Hepatocyte (in vitro differentiated cells): Measurements from ENCODE around the gene TAS1R2. TPM values are rescaled to one million over a fixed set of nuclear protein-coding genes. Genes with fewer than 3 reads are reported as not detected.

Experiments used
- DNase-seq: peaks from one replicate; pipeline ENCODE4 v3.0.0-alpha.2; 2016; ENCODE audit warnings: low spot score
- H2AFZ ChIP-seq: fragments of 200-600 bp; sonication (generic); 2 replicates; pipeline ENCODE4 v1.6.0; 2016; ENCODE audit warnings: antibody characterized with exemption, mild to moderate bottlenecking
- H3K27ac ChIP-seq: fragments of 200-600 bp; sonication (generic); 2 replicates; pipeline ENCODE4 v1.5.1; 2016; ENCODE audit warnings: mild to moderate bottlenecking
- H3K27me3 ChIP-seq: fragments of 200-600 bp; sonication (generic); 2 replicates; pipeline ENCODE4 v1.6.1; 2016
- H3K36me3 ChIP-seq: fragments of 200-600 bp; sonication (generic); replicated peaks from 2 replicates; pipeline ENCODE4 v1.5.1; 2016; ENCODE audit warnings: low read depth; ENCODE audit not compliant: insufficient read depth
- H3K4me1 ChIP-seq: fragments of 200-600 bp; sonication (generic); 2 replicates; pipeline ENCODE4 v1.5.1; 2016; ENCODE audit warnings: mild to moderate bottlenecking, moderate library complexity; ENCODE audit not compliant: insufficient read depth
- H3K4me2 ChIP-seq: fragments of 200-600 bp; sonication (generic); 2 replicates; pipeline ENCODE4 v1.6.0; 2016
- H3K4me3 ChIP-seq: fragments of 200-600 bp; sonication (generic); 2 replicates; pipeline ENCODE4 v1.5.1; 2016; ENCODE audit warnings: mild to moderate bottlenecking
- H3K79me2 ChIP-seq: fragments of 200-600 bp; sonication (generic); 2 replicates; pipeline ENCODE4 v1.6.0; 2017; ENCODE audit warnings: mild to moderate bottlenecking
- H3K9me2 ChIP-seq: fragments of 200-600 bp; sonication (generic); replicated peaks from 2 replicates; pipeline ENCODE4 v1.6.0; 2017; ENCODE audit warnings: mild to moderate bottlenecking; ENCODE audit not compliant: insufficient read depth
- H3K9me3 ChIP-seq: fragments of 200-600 bp; sonication (generic); 2 replicates; pipeline ENCODE4 v1.5.1; 2016; ENCODE audit warnings: low read depth, mild to moderate bottlenecking
- H4K20me1 ChIP-seq: fragments of 200-600 bp; sonication (generic); 2 replicates; pipeline ENCODE4 v1.6.0; 2016; ENCODE audit warnings: mild to moderate bottlenecking; ENCODE audit not compliant: insufficient read depth, poor library complexity, severe bottlenecking
- EZH2 ChIP-seq: fragments of 200-600 bp; sonication (generic); IDR thresholded peaks from 2 replicates; pipeline ENCODE4 v1.6.1; 2016; ENCODE audit warnings: antibody characterized with exemption, mild to moderate bottlenecking, borderline replicate concordance
- EZH2phosphoT487 ChIP-seq: fragments of 200-600 bp; sonication (generic); IDR thresholded peaks from one replicate; pipeline ENCODE4 v1.6.1; 2018; ENCODE audit warnings: antibody characterized with exemption, mild to moderate bottlenecking, low read depth, moderate library complexity; ENCODE audit not compliant: unreplicated experiment, severe bottlenecking
- WGBS: methylation state at CpG from one replicate; pipeline ENCODE4 v1.1.6; 2016; ENCODE audit warnings: low lambda C conversion rate; ENCODE audit errors: missing lambda C conversion rate; 5-methylcytosine and 5-hydroxymethylcytosine counted together
- polyA plus RNA-seq: library from polyadenylated mRNA; unstranded; fragments of >200 nt; fragmentation: Nextera tagmentation; extraction: Ambion mirVana; gene quantifications from 2 replicates; pipeline ENCODE4 v1.2.1, GENCODE V29; 2016
- total RNA-seq: library from RNA; depleted of rRNA; stranded (reverse); fragments of >200 nt; gene quantifications from 2 replicates; pipeline ENCODE4 v1.2.3, GENCODE V29; 2014
- TF ChIP-seq, protein P1 (sequence below): fragments of 200-600 bp; sonication (generic); IDR thresholded peaks from 2 replicates; pipeline ENCODE4 v1.5.1; 2016; ENCODE audit warnings: antibody characterized with exemption, mild to moderate bottlenecking; ENCODE audit not compliant: poor library complexity

TAS1R2 gene
- total and polyA plus RNA-seq, 2 experiments from 2014 or later, result not detected

DNA sequence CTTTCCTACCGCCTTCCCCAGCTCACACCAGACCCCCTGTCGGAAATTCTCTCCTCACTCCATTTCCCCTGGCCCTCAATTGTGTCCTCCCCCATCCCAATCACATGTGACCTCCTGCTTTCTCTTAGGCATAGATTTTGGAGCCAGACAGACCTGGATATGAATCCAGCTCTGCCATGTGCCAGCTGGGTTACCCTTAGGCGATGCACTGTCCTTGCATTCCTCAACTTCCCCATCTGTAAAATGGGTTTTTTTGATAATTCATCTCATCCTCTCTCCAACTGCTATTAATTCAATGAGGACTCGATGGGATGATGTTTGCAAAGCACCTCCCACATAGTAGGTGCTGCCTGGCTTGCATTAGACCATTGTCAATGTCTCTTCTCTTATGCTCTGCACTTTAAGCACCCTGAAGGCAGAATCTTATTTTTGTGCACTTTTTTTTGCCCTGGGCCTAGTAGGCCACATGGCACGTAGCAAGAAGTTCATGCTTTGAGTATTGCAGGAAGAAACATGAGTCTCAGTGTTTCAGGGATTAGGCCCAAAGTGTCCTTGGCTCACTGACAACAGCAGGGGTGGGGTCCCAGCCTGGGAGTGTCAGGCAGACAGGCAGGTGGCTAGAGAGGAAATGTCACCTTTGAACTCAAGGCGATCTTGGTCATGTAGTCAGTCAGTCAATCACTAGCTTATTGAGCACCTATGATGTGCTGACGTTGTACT is 47.6 kb downstream of the TAS1R2 start:
- Histone ChIP-seq H3K4me1 (no peaks in the 10 kb centered on the region), H3K27me3 (no peaks in the 10 kb centered on the region), H2AFZ (no peak overlapping the region), H3K9me3 (no peaks in the 10 kb centered on the region), H3K9me2 (no peaks in the 10 kb centered on the region), H3K4me3 (no peak overlapping the region), H3K4me2 (no peak overlapping the region), H4K20me1 (no peaks in the 10 kb centered on the region), H3K36me3 (no peaks in the 10 kb centered on the region), H3K79me2 (no peaks in the 10 kb centered on the region), H3K27ac (no peak overlapping the region)
- no peak for DNase-seq
- 86% methylated on average over 7 of the region's 7 CpGs for WGBS
- TF ChIP-seq EZH2phosphoT487 (no peak), EZH2 (no peak)
- TF ChIP-seq, protein P1, sequence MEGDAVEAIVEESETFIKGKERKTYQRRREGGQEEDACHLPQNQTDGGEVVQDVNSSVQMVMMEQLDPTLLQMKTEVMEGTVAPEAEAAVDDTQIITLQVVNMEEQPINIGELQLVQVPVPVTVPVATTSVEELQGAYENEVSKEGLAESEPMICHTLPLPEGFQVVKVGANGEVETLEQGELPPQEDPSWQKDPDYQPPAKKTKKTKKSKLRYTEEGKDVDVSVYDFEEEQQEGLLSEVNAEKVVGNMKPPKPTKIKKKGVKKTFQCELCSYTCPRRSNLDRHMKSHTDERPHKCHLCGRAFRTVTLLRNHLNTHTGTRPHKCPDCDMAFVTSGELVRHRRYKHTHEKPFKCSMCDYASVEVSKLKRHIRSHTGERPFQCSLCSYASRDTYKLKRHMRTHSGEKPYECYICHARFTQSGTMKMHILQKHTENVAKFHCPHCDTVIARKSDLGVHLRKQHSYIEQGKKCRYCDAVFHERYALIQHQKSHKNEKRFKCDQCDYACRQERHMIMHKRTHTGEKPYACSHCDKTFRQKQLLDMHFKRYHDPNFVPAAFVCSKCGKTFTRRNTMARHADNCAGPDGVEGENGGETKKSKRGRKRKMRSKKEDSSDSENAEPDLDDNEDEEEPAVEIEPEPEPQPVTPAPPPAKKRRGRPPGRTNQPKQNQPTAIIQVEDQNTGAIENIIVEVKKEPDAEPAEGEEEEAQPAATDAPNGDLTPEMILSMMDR, result no peak

GRCh38 chr1:18809953-18810899 is 49.2 kb downstream of the TAS1R2 start:
- Histone ChIP-seq H3K79me2 (no peaks in the 10 kb centered on the region), H4K20me1 (no peaks in the 10 kb centered on the region), H3K27me3 (no peaks in the 10 kb centered on the region), H3K4me2 (no peak overlapping the region), H3K27ac (no peak overlapping the region), H3K4me1 (no peaks in the 10 kb centered on the region), H3K4me3 (no peak overlapping the region), H3K36me3 (no peaks in the 10 kb centered on the region), H3K9me3 (no peaks in the 10 kb centered on the region), H2AFZ (no peak overlapping the region), H3K9me2 (no peaks in the 10 kb centered on the region)
- 74% methylated on average over 14 of the region's 16 CpGs for WGBS
- no peak for TF ChIP-seq EZH2phosphoT487
- no peak for TF ChIP-seq EZH2
- TF ChIP-seq, protein P1, result no peak
- DNase-seq, result no peak

- H3K79me2 ChIP-seq, result no peaks in the 10 kb centered on the region
- no peak overlapping the region for H3K4me3 ChIP-seq
- TF ChIP-seq, protein P1, result no peak
- no peak for TF ChIP-seq EZH2phosphoT487
- H4K20me1 ChIP-seq, result no peaks in the 10 kb centered on the region
- H3K36me3 ChIP-seq, result no peaks in the 10 kb centered on the region
- H2AFZ ChIP-seq, result no peak overlapping the region
- no peak overlapping the region for H3K27ac ChIP-seq
- no peak for DNase-seq
- H3K4me1 ChIP-seq, result no peaks in the 10 kb centered on the region
- no peaks in the 10 kb centered on the region for H3K9me3 ChIP-seq
- WGBS, result 69% methylated on average over 8 of the region's 8 CpGs
- no peak overlapping the region for H3K4me2 ChIP-seq
- no peaks in the 10 kb centered on the region for H3K9me2 ChIP-seq
- H3K27me3 ChIP-seq, result no peaks in the 10 kb centered on the region
Observed at GRCh38 chr1:18808550-18808949, 50.9 kb downstream of the TAS1R2 start.
